ENCODE results near the gene NECAB3. TPM values are rescaled to one million over a fixed set of nuclear protein-coding genes. Genes with fewer than 3 reads are reported as not detected.

The NECAB3 gene
- total and polyA plus RNA-seq, 2 of the 13 experiments (the other 11 are each of a cell fraction or from before 2014, with no cell fraction given) = 61.5 to 65.5 TPM

- in situ Hi-C loops (cut with HindIII; ENCODE audit: extremely low pct_ligation_motif_present, low pct_unique_long_range_greater_than_20kb) (no loop called here), intact Hi-C loops (cut with micrococcal nuclease; ENCODE audit: unreplicated experiment) (no loop called here)
- Histone ChIP-seq H2AFZ (ENCODE audit: low read length) (peak overlapping the region; percentile 78), H3K9ac (ENCODE audit: insufficient read depth, low read depth, low read length) (no peak overlapping the region), H3K79me2 (ENCODE audit: insufficient read depth, low read length) (no peaks in the 10 kb centered on the region), H3K27me3 (ENCODE audit: control insufficient read depth in 1 of 2, insufficient read depth in 2 of 2, low read length in 2 of 2) (no peaks in the 10 kb centered on the region), H3K4me1 (ENCODE audit: insufficient read depth, low read length) (peaks cover 49% of the 10 kb centered on the region), H4K20me1 (ENCODE audit: insufficient read depth, low read length) (no peaks in the 10 kb centered on the region), H3K36me3 (replicated peaks in 1 of 2; ENCODE audit: control insufficient read depth in 1 of 2, insufficient read depth in 2 of 2, low read length in 2 of 2) (no peaks in the 10 kb centered on the region), H3K27ac (ENCODE audit: extremely low read length, insufficient read depth, low read length) (no peak overlapping the region), H3K9me3 (ENCODE audit: low read length) (no peaks in the 10 kb centered on the region), H3K4me3 (replicated peaks in 1 of 3; ENCODE audit: insufficient read depth in 1 of 3, low read depth in 2 of 3, low read length in 3 of 3) (no peak overlapping the region), H3K4me2 (ENCODE audit: low read depth, low read length) (peak overlapping the region; percentile 21; the same call in 1 of the 2 replicates)
- TF ChIP-seq ZNF138 (CRISPR knock-in tag; IDR thresholded peaks at IDR 0.05; ENCODE audit: low read depth) (0 out of 2 replicates have a peak, but pooled peaks have one; percentile 36), ZNF737 (CRISPR knock-in tag; IDR thresholded peaks at IDR 0.05; ENCODE audit: borderline replicate concordance) (no peak), THAP9 (CRISPR knock-in tag; IDR thresholded peaks at IDR 0.05; ENCODE audit: borderline replicate concordance) (no peak), FOSL2 (CRISPR knock-in tag; IDR thresholded peaks at IDR 0.05) (peak; percentile 39; the same call in 1 of the 2 replicates)
- no TSS peak for BruUV-seq (replicated peaks)
- no peak for ATAC-seq
- ChIA-PET CTCF (ENCODE audit: low intra/inter-chr PET ratio, low total read pairs) (no interaction called here), POLR2A (no interaction called here)
- no peak for DNase-seq (ENCODE audit: low spot score)
- FAIRE-seq = no peak
- WGBS (ENCODE audit: low lambda C conversion rate) = 56% methylated on average over 8 of the region's 8 CpGs
These were observed 22.9 kb upstream of the NECAB3 start for GRCh38 chr20:33697129-33697528.

- FAIRE-seq = no peak
- TF ChIP-seq LRRFIP1 (CRISPR knock-in tag; conservative IDR thresholded peaks at IDR 0.05) (no peak), ZNF430 (CRISPR knock-in tag; IDR thresholded peaks at IDR 0.05) (no peak), ZNF512B (CRISPR knock-in tag; IDR thresholded peaks at IDR 0.05; ENCODE audit: borderline replicate concordance) (no peak), ZBTB37 (CRISPR knock-in tag; IDR thresholded peaks at IDR 0.05) (no peak)
These were observed 22.2 kb upstream of the NECAB3 start for GRCh38 chr20:33696448-33696847.

More at GRCh38 chr20:33696448-33696847, 22.2 kb upstream of the NECAB3 start:
- H3K36me3 ChIP-seq (replicated peaks in 1 of 2; ENCODE audit: control insufficient read depth in 1 of 2, insufficient read depth in 2 of 2, low read length in 2 of 2) = no peaks in the 10 kb centered on the region
- H3K27me3 ChIP-seq (ENCODE audit: control insufficient read depth in 1 of 2, insufficient read depth in 2 of 2, low read length in 2 of 2) = no peaks in the 10 kb centered on the region
- H2AFZ ChIP-seq (ENCODE audit: low read length) = no peak overlapping the region
- H3K4me2 ChIP-seq (ENCODE audit: low read depth, low read length) = no peak overlapping the region
- ChIA-PET POLR2A (interaction anchor here (1.1 kb wide), 1 partner anchor 36 kb away, joined by 3 read pairs; no protein-coding TSS in a partner anchor), CTCF (ENCODE audit: low intra/inter-chr PET ratio, low total read pairs) (no interaction called here)
- H3K4me1 ChIP-seq (ENCODE audit: insufficient read depth, low read length) = peaks cover 47% of the 10 kb centered on the region
- ATAC-seq = no peak
- DNase-seq (ENCODE audit: low spot score) = no peak
- H3K79me2 ChIP-seq (ENCODE audit: insufficient read depth, low read length) = no peaks in the 10 kb centered on the region
- H4K20me1 ChIP-seq (ENCODE audit: insufficient read depth, low read length) = no peaks in the 10 kb centered on the region
- H3K9ac ChIP-seq (ENCODE audit: insufficient read depth, low read depth, low read length) = no peak overlapping the region
- intact Hi-C loops (cut with micrococcal nuclease; ENCODE audit: unreplicated experiment) = no loop called here
- no TSS peak for BruUV-seq (replicated peaks)
- no peak overlapping the region for H3K27ac ChIP-seq (ENCODE audit: extremely low read length, insufficient read depth, low read length)
- 61% methylated on average over 4 of the region's 4 CpGs for WGBS (ENCODE audit: low lambda C conversion rate)
- in situ Hi-C loops (cut with HindIII; ENCODE audit: extremely low pct_ligation_motif_present, low pct_unique_long_range_greater_than_20kb) = no loop called here
- no peaks in the 10 kb centered on the region for H3K9me3 ChIP-seq (ENCODE audit: low read length)
- no peak overlapping the region for H3K4me3 ChIP-seq (replicated peaks in 1 of 3; ENCODE audit: insufficient read depth in 1 of 3, low read depth in 2 of 3, low read length in 3 of 3)
